H54 (cell line): Measurements from ENCODE around the gene UTP11.

ENCODE experiments used
- DNase-seq: peaks from one replicate; pipeline ENCODE4 v3.0.0; 2011; ENCODE audit warnings: low spot score, mixed read lengths; ENCODE audit not compliant: insufficient read length
- FAIRE-seq: peaks from 3 replicates; lab custom pipeline; 2011; peaks lifted over from hg19 to GRCh38; lab: Jason Lieb, UNC
- POLR2A ChIP-seq: IDR thresholded peaks from 2 replicates; pipeline ENCODE4 v1.6.1; 2011; ENCODE audit warnings: low read depth, mild to moderate bottlenecking, low read length

UTP11 gene

DNA sequence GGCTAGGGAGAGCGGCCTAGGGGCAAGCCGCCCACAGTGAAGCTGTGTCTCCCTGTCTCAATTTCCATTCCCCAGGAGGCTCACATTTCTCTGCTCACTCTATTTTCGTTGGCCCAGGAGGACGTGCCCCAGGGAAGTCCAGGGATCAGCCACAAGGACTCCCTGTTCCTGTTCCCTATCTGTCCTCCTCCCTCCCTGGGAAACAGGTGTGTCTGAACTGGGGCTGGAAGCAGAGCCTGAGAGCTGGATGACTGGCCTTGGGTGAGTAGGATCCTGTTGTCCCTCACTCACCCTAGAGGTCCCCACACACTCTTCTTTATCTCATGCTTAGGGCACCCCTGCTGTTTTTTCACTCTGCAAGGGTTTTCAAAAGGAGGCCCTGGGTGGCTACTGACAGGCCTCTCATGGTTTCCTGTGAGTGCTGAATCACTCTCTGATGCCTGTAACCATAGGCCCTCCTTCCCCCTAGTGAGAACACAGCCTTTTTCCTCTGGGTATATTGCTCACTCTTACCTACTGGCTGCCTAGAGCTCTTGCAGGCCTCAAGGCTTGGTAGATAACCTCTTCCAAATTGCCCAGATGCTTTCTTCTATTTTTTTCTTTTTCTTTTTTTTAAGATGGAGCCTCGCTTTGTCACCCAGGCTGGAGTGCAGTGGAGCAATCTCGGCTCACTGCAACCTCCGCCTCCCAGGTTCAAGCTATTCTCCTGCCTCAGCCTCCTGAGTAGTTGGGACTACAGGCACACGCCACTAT, 3.3 kb upstream of the UTP11 start:
- no peak for FAIRE-seq

DNA sequence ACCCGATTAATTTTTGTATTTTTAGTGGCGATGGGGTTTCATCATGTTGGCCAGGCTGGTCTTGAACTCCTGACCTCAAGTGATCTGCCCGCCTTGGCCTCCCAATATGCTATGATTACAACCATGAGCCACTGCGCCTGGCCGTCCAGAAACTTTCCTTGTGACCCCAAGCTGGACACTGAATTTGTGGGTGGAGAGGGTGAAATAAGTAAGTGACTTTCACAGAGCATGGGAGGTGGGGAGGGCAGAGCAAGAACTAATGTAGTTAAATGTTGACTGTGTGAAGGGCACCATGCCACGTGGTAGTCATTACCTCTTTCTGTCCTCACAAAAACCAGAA, 2.7 kb upstream of the UTP11 start:
- no peak for TF ChIP-seq POLR2A
- no peak for FAIRE-seq
- no peak for DNase-seq

More for the DNA sequence above, 3.3 kb upstream of the UTP11 start:
- no peak for TF ChIP-seq POLR2A
- DNase-seq, result no peak

DNA sequence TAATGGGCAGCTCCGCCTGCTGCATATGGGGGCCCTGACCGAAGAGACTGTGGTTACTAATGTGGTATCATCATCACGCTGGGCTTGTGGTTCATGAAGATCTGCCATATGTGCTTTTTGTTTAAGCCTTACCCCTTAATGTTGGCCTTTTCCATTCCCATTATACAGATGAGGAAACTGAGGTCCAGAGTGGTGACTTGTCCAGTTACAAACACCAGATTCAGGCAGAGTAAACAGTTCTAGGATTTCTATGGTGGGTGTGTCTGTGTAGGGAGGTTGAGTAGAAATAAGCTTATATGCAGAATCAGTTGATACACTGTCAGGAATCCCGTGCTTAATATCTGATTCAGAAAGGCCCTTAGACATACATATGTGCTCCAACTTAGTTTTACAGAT, 691 bp downstream of the UTP11 start:
- FAIRE-seq (no peak), DNase-seq (no peak)
- TF ChIP-seq POLR2A, result no peak

DNA sequence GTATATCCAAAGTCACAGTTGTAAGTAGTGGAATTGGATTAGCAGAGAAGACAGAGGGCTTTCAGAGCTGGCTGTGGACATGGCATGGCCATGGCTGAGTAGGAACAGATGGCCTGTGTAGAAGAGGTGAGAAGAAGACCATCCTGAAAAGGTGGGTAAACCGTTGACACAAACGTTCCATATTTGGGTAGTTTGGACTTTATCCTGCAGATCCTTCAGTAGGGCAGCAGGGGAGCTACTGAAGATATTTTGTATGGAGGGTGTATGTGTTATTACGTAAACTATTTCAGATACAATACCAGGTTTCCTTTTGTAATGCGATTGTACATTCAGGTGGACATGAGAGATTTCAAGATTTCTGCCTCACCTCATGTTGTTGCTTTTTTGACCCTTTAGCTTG, 1.6 kb downstream of the UTP11 start:
- DNase-seq (no peak), FAIRE-seq (no peak)
- TF ChIP-seq POLR2A, result no peak

DNA sequence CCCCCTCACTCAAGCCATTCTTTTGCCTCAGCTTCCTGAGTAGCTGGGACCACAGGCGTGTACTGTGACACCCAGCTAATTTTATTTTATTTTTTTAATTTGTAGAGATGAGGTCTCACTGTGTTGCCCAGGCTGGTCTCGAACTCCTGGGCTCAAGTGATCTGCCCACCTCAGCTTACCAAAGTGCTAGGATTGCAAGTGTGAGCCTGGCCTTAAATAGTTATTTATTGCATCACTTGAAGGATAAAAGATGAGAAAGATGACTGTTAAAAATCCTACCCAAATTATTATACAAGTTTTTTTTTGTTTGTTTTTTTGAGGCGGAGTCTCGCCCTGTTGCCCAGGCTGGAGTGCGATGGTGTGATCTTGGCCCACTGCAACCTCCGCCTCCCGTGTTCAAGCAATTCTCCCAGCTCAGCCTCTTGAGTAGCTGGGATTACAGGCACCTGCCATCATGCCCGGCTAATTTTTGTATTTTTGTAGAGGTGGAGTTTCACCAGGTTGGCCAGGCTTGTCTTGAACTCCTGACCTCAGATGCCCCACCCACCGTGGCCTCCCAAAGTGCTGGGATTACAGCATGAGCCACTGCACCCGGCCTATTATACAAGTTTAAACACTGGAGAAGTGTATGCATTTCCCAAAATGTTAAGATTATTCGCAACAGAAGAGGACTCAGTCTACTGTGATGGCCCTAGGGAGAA, 2.3 kb downstream of the UTP11 start:
- no peak for DNase-seq
- no peak for TF ChIP-seq POLR2A
- FAIRE-seq, result no peak

DNA sequence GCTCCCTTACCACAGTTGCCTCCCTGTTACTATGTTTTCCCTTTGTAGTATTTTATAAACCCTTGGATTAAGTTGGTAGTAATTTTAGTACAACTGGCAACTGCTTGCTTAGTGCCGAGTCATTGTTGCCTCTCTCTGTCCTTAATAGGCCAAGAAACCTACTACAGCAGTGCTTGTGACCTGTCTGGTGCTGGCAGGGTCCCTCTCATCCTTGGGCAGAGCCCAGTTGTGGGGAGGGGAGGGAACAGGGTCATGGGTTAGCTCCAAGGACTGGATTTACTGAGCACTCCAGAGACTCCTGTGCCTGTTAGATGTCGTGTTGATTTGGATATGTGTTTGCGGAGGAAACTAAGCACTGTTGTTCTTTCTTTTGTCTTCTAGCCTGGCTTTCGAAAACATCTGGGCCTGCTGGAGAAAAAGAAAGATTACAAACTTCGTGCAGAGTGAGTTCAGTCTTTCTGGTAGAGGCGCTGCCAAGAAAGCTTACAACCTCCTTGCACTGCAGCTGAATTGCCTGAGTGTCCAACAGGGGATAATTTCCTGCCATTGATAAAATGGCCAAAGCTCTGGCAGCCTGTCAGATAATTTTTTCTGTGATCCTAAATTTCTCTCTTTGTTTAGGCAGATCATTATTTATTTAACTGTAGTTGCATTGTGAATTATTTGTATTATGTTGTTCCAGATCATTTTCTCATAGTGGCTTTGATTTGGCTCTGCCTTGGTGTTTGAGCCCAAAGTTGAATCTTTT, 3.6 kb downstream of the UTP11 start:
- no peak for TF ChIP-seq POLR2A
- DNase-seq (no peak), FAIRE-seq (no peak)

DNA sequence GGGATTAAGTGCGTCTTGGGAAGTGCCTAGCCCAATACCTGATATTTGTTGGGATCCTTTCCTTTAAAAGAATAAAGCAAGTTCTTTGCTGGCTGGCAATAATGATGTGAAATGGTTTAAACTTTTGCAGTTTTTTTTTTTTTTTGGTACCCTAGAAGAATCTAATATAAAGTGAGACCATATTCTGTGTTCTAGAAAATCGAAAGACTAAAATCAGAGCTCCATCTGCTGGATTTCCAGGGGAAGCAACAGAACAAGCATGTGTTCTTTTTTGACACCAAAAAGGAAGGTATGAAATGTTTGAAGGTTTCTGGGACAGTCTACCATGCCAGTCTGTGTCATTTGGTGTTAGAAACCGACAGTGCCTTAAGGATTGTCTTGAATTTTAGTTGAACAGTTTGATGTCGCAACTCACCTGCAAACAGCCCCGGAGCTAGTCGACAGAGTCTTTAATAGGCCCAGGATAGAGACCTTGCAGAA, 6.4 kb downstream of the UTP11 start:
- no peak for DNase-seq
- no peak for TF ChIP-seq POLR2A
- FAIRE-seq, result peak; percentile 48

DNA sequence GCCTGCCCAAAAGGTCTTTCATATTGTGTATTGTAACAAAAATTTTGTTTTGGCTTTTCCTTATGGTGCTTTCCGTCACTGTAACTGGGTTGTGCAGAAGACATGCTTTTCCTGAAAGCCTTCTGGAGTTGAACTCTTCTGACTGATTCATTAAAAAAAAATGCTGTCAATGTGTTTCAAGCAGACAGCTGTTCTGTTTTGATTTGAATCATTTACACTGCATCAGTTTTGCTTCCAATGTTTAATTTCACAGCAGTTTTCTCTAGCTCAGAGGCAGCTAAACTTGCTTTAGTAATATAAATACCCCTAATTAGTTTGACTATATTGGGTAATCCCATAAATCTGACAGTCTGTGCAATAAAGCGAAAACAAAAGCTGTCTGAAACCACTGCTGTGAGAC, 7.9 kb downstream of the UTP11 start:
- FAIRE-seq (no peak), DNase-seq (no peak)
- TF ChIP-seq POLR2A, result no peak

DNA sequence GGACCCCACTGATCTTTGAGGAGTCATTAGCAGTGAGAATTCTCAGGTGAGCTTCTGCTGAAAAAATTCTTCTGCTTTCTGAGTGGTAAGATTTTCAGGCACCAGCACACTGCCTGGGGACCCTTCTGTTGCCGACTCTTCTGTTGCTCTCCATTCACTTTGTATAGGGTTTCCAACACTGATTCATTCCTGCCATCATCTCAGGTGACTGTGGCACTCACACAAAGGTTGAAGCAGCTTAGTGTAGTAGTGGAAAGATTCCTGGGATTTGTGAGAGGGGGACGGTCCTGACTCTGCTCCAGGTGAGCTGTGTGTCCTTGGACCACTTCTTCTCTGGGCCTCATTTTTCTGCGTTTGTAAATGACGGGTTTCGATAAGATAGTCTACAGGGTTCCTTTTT, 9.4 kb downstream of the UTP11 start:
- no peak for TF ChIP-seq POLR2A
- DNase-seq (no peak), FAIRE-seq (no peak)

DNA sequence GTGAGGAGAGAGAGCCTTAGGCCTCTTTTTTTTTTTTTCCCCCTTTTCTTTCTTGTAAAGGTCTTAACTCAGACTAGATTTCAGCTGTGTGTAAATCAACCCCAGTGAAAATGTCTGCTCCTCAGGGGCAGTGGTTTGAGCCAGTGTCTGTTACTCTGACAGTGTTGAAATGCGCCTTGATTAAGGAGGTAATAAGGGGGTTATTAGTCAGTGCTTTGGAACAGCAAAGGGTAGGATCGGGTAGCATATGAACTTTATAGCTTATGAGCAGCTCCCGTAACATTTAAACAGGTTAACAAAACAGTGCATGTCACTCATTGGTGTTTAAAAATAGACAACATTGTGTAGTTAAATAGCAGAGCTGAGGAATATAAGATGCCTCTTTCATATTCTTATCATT, 10.3 kb downstream of the UTP11 start:
- TF ChIP-seq POLR2A, result no peak
- FAIRE-seq (no peak), DNase-seq (no peak)

DNA sequence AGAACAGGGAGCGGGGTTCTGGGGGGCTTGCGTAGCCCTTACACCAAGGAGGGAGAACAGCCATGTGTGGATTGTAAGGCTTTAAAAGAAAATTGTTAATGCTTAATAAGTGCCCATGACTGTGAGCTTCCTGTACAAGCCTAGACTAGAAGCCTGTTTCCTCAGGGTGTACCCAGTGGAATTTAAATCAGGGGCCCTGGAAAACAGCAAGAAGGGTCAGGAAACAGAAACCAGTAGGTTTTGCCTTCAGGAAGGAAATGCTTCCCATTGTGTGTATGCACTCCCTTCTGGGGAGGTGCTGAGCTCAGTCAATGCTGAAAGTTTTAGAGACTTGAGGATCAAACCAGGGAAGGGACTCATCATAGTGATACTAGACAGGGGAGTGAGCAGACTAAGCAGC, 12.7 kb downstream of the UTP11 start:
- DNase-seq (no peak), FAIRE-seq (no peak)
- TF ChIP-seq POLR2A, result no peak

DNA sequence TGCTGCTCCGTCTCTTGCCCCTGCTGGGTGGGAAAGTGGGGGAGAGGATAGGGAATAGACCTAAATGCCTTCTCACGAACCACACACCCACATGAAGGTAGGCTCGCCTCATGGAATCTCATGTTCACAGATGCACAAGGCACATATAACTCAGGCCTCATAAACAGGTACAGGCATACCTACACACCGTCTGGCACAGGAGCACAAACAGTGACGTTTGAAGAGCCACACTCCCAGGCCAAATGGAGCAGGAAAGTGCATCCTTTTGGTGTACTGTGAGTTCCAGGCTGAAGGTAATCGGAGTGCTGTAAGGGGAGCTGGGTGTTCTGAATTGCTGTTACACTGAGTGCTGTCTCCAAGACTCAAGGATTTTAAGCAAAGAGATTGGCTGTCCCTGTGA, 13.1 kb downstream of the UTP11 start:
- FAIRE-seq (no peak), DNase-seq (no peak)
- TF ChIP-seq POLR2A, result no peak

DNA sequence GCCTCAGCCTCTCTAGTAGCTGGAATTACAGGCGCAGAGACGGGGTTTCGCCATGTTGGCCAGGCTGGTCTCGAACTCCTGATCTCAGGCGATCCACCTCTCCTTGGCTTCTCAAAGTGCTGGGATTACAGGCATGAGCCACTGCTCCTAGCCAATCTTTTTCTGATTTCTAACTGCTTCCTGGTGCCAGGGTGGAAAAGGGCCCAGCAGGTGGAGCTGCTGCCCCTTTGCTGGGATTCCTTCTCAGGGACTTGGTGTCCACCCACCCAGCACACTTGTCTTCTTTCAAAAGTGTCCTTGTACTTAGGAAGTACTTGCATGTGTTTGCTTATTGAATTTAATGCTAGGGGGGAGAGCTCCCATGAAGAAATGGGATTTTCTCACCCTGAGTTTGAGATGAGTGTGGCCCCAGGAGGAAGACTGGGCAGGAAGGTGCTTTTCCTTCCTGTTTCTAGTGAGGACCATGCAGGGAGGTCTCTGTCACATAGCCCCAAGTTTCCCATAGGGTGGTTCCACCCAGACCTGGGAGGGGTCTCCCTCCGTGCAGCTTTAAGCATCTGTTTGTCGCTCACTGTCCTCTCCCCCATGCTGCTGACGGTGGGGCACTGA, 14.2 kb downstream of the UTP11 start:
- FAIRE-seq, result no peak

More for the DNA sequence above, 14.2 kb downstream of the UTP11 start:
- DNase-seq, result peak; percentile 57
- TF ChIP-seq POLR2A, result no peak
